SK-N-SH (cell line): ENCODE measurements around the gene LARGE1. TPM values are rescaled to one million over a fixed set of nuclear protein-coding genes. Genes with fewer than 3 reads are reported as not detected.

Source experiments
- CTCF ChIA-PET: fragments of 300-600, 350-600 bp; formaldehyde crosslinking; extraction: SDS; loops from one replicate; lab custom pipeline; 2021; lab: Yijun Ruan, JAX
- POLR2A ChIA-PET: fragments of 350-600 bp; sonication (Branson Sonifier 250); formaldehyde crosslinking; extraction: SDS; loops from one replicate; lab custom pipeline; 2020; ENCODE audit warnings: antibody characterized with exemption, inconsistent platforms; lab: Yijun Ruan, JAX
- DNase-seq: peaks from one replicate; pipeline ENCODE4 v3.0.0; 2012
- H2AFZ ChIP-seq: fragments of 200-600 bp; sonication (generic); 2 replicates; pipeline ENCODE4 v1.8.1; 2016; ENCODE audit warnings: antibody characterized with exemption, mild to moderate bottlenecking, low read depth
- H3F3A ChIP-seq: fragments of 200-600 bp; sonication (generic); replicated peaks from 2 replicates; pipeline ENCODE3; 2016; ENCODE audit warnings: antibody characterized with exemption, mild to moderate bottlenecking; ENCODE audit not compliant: insufficient read depth
- H3K27ac ChIP-seq, 2 experiments: fragments of 200-500 bp in 1 of 2; fragments of 200-600 bp in 1 of 2; sonication (Bioruptor generic) in 1 of 2; sonication (generic), shearing (Covaris generic) in 1 of 2; 2 replicates each; pipeline versions ENCODE4 v1.5.1 to v1.6.1; 2014 to 2016; ENCODE audit warnings: low read depth in 2 of 2, inconsistent platforms in 1 of 2, low read length in 1 of 2, mild to moderate bottlenecking in 1 of 2, mixed read lengths in 1 of 2
- H3K27me3 ChIP-seq: fragments of 200-600 bp; sonication (generic), shearing (Covaris generic); 2 replicates; pipeline ENCODE4 v1.6.1; 2016; ENCODE audit warnings: mixed run types; ENCODE audit not compliant: insufficient read depth
- H3K36me3 ChIP-seq, 2 experiments: fragments of 200-500 bp in 1 of 2; fragments of 200-600 bp in 1 of 2; sonication (Bioruptor generic) in 1 of 2; sonication (generic) in 1 of 2; replicated peaks in 1 of 2; 2 replicates each; pipeline versions ENCODE3 to v1.5.1; 2014 to 2016; ENCODE audit warnings: low read length in 1 of 2, mild to moderate bottlenecking in 1 of 2; ENCODE audit not compliant: insufficient read depth in 2 of 2, control insufficient read depth in 1 of 2
- H3K4me1 ChIP-seq, 2 experiments: fragments of 200-500 bp in 1 of 2; fragments of 200-600 bp in 1 of 2; sonication (Bioruptor generic) in 1 of 2; sonication (generic), shearing (Covaris generic) in 1 of 2; 2 replicates each; pipeline versions ENCODE4 v1.5.1 to v1.6.1; 2014 to 2016; ENCODE audit warnings: low read depth in 1 of 2, low read length in 1 of 2, mixed run types in 1 of 2; ENCODE audit not compliant: insufficient read depth in 2 of 2, control insufficient read depth in 1 of 2
- H3K4me2 ChIP-seq: fragments of 200-600 bp; sonication (generic), shearing (Covaris generic); 2 replicates; pipeline ENCODE4 v1.6.1; 2017; ENCODE audit warnings: mixed run types
- H3K4me3 ChIP-seq, 2 experiments: fragments of 200-500 bp in 1 of 2; fragments of 200-600 bp in 1 of 2; sonication (Bioruptor generic) in 1 of 2; sonication (generic), shearing (Covaris generic) in 1 of 2; 2 replicates each; pipeline versions ENCODE4 v1.5.1 to v1.8.1; 2014 to 2016; ENCODE audit warnings: low read depth in 2 of 2, inconsistent platforms in 1 of 2, low read length in 1 of 2, mild to moderate bottlenecking in 1 of 2, mixed read lengths in 1 of 2, moderate library complexity in 1 of 2
- H3K79me2 ChIP-seq: fragments of 200-600 bp; sonication (generic); 2 replicates; pipeline ENCODE4 v1.8.1; 2017; ENCODE audit warnings: mild to moderate bottlenecking; ENCODE audit not compliant: insufficient read depth
- H3K9ac ChIP-seq: fragments of 200-600 bp; sonication (generic); 2 replicates; pipeline ENCODE4 v1.6.1; 2017; ENCODE audit warnings: mixed run types
- H3K9me2 ChIP-seq: fragments of 200-600 bp; sonication (generic); 2 replicates; pipeline ENCODE4 v1.6.1; 2017; ENCODE audit warnings: mixed run types
- H3K9me3 ChIP-seq: fragments of 200-600 bp; sonication (generic); 2 replicates; pipeline ENCODE4 v1.6.1; 2017; ENCODE audit warnings: mixed run types, mild to moderate bottlenecking, moderate library complexity
- H4K20me1 ChIP-seq: fragments of 200-600 bp; sonication (generic); 2 replicates; pipeline ENCODE4 v1.6.1; 2017; ENCODE audit warnings: mild to moderate bottlenecking, mixed run types; ENCODE audit not compliant: insufficient read depth
- CHD2 ChIP-seq: fragments of 150-350 bp; IDR thresholded peaks from 2 replicates; pipeline ENCODE4 v1.6.1; 2018; ENCODE audit warnings: low read length; ENCODE audit not compliant: partially characterized antibody
- ELF1 ChIP-seq: IDR thresholded peaks from 2 replicates; pipeline ENCODE4 v1.4.0; 2012
- EP300 ChIP-seq, 2 experiments: IDR thresholded peaks; 2 replicates each; pipeline versions ENCODE4 v1.4.0 to v1.6.1; 2012; ENCODE audit warnings: borderline replicate concordance in 1 of 2, low read depth in 1 of 2, low read length in 1 of 2
- EZH2phosphoT487 ChIP-seq: fragments of 200-600 bp; sonication (generic); IDR thresholded peaks from 2 replicates; pipeline ENCODE4 v1.6.1; 2017; ENCODE audit warnings: low read depth, mixed run types, mild to moderate bottlenecking, antibody characterized with exemption, moderate library complexity, borderline replicate concordance
- FOXJ3 ChIP-seq: sonication (generic); formaldehyde crosslinking; IDR thresholded peaks from 2 replicates; pipeline ENCODE4 v1.5.1; 2020; ENCODE audit warnings: mild to moderate bottlenecking, missing genetic modification reagents
- FOXM1 ChIP-seq: IDR thresholded peaks from 2 replicates; pipeline ENCODE4 v1.4.0; 2012; ENCODE audit warnings: low read depth, mild to moderate bottlenecking
- IRF3 ChIP-seq: fragments of 150-350 bp; IDR thresholded peaks from 2 replicates; pipeline ENCODE4 v1.6.1; 2016; ENCODE audit warnings: mild to moderate bottlenecking, low read depth, low read length
- MEF2A ChIP-seq: IDR thresholded peaks from 2 replicates; pipeline ENCODE4 v1.4.0; 2012; ENCODE audit warnings: low read depth, borderline replicate concordance
- MXI1 ChIP-seq: IDR thresholded peaks from 2 replicates; pipeline ENCODE4 v1.6.1; 2012; ENCODE audit warnings: mild to moderate bottlenecking, low read depth, low read length, improper control_type of control experiment
- NFIC ChIP-seq: IDR thresholded peaks from 2 replicates; pipeline ENCODE4 v1.4.0; 2012; ENCODE audit warnings: borderline replicate concordance
- NRF1 ChIP-seq: IDR thresholded peaks from 2 replicates; pipeline ENCODE4 v1.6.1; 2012; ENCODE audit warnings: low read depth, mild to moderate bottlenecking, low read length
- POLR2AphosphoS5 ChIP-seq: IDR thresholded peaks from 2 replicates; pipeline ENCODE4 v1.6.1; 2012; ENCODE audit warnings: low read depth, low read length
- RFX5 ChIP-seq: IDR thresholded peaks from 2 replicates; pipeline ENCODE4 v1.6.1; 2012; ENCODE audit warnings: mild to moderate bottlenecking, improper control_type of control experiment, low read length
- SIN3A ChIP-seq: IDR thresholded peaks from 2 replicates; pipeline ENCODE4 v1.6.1; 2012; ENCODE audit warnings: low read depth, mild to moderate bottlenecking, low read length, moderate library complexity, borderline replicate concordance
- TCF12 ChIP-seq: IDR thresholded peaks from 2 replicates; pipeline ENCODE4 v1.4.0; 2012
- USF1 ChIP-seq: IDR thresholded peaks from 2 replicates; pipeline ENCODE4 v1.4.0; 2012; ENCODE audit warnings: low read depth, borderline replicate concordance
- USF2 ChIP-seq: fragments of 150-350 bp; IDR thresholded peaks from 2 replicates; pipeline ENCODE4 v1.6.1; 2017; ENCODE audit warnings: antibody characterized with exemption, low read length, low read depth, borderline replicate concordance
- WGBS: methylation state at CpG from one replicate; pipeline ENCODE4 v1.1.6; 2017; ENCODE audit warnings: low lambda C conversion rate; 5-methylcytosine and 5-hydroxymethylcytosine counted together
- polyA plus RNA-seq, 3 experiments: library from polyadenylated mRNA; depleted of rRNA; stranded (reverse); fragments of >200 nt; gene quantifications; 2 replicates each; pipeline ENCODE4 v1.2.3, GENCODE V29; 2012

Gene LARGE1
- polyA plus RNA-seq, 1 of the 3 experiments (the other 2 are of a cell fraction): 1.1 TPM

- no peaks in the 10 kb centered on the region for H3K27me3 ChIP-seq
- CTCF ChIA-PET: no interaction called here
- H3K4me3 ChIP-seq: no peak overlapping the region
Observed at GRCh38 chr22:33747029-33747428, 173.2 kb downstream of the LARGE1 start.

GRCh38 chr22:33746501-33746928, 173.8 kb downstream of the LARGE1 start:
- Histone ChIP-seq H2AFZ (no peak overlapping the region), H3K9me3 (no peaks in the 10 kb centered on the region), H3K9ac (no peak overlapping the region), H3K79me2 (no peaks in the 10 kb centered on the region), H3K4me2 (no peak overlapping the region), H3K36me3 (no peaks in the 10 kb centered on the region), H3K4me3 (no peak overlapping the region), H3K4me1 (no peaks in the 10 kb centered on the region), H3K27ac (no peak overlapping the region), H4K20me1 (no peaks in the 10 kb centered on the region), H3F3A (no peaks in the 10 kb centered on the region)
- WGBS: 39% methylated on average over 3 of the region's 3 CpGs
- ChIA-PET CTCF (no interaction called here), POLR2A (no interaction called here)
- DNase-seq: no peak
- TF ChIP-seq ELF1 (no peak), NFIC (no peak), POLR2AphosphoS5 (no peak), CHD2 (no peak), EP300 (IDR thresholded peaks at IDR 0.05; ENCODE audit: borderline replicate concordance in 1 of 2, low read depth in 1 of 2, low read length in 1 of 2) (no peak), NRF1 (no peak), EZH2phosphoT487 (no peak), FOXJ3 (CRISPR knock-in tag) (no peak), IRF3 (no peak), MXI1 (no peak), FOXM1 (no peak), TCF12 (no peak), MEF2A (no peak)
- TF ChIP-seq, all 33 proteins: peak for 0
- Histone ChIP-seq H3K9me2 (no peaks in the 10 kb centered on the region), H3K27me3 (no peaks in the 10 kb centered on the region)

More at GRCh38 chr22:33747029-33747428, 173.2 kb downstream of the LARGE1 start:
- TF ChIP-seq SIN3A: no peak
- no peak for TF ChIP-seq RFX5
- no peak for TF ChIP-seq USF2
- TF ChIP-seq USF1: no peak
- no peak for TF ChIP-seq FOXM1
- no peak for TF ChIP-seq FOXJ3 (CRISPR knock-in tag)
- Histone ChIP-seq H3K79me2 (no peaks in the 10 kb centered on the region), H3K9me2 (no peaks in the 10 kb centered on the region), H3K9ac (no peak overlapping the region), H4K20me1 (no peaks in the 10 kb centered on the region), H2AFZ (no peak overlapping the region), H3K36me3 (no peaks in the 10 kb centered on the region), H3K27ac (no peak overlapping the region), H3F3A (no peaks in the 10 kb centered on the region), H3K9me3 (no peaks in the 10 kb centered on the region), H3K4me1 (no peaks in the 10 kb centered on the region), H3K4me2 (no peak overlapping the region)
- 8% methylated on average over 1 of the region's 1 CpG for WGBS
- no peak for DNase-seq
- POLR2A ChIA-PET: no interaction called here
